ENCODE data around the gene C16orf89.
"Not testable (repeated sequence)": the region's sequence is repeated elsewhere in the genome, so short reads cannot be mapped to it uniquely, and the experiment has no call there.

The C16orf89 gene

GRCh38 chr16:5065813-5066212 lies at the start of gene C16orf89:
Gene C16orf89, minus strand, starts transcription at chr16:5065956. Its CDS starts 48 bp downstream, at chr16:5065908.
- no peak for DNase-seq (ENCODE audit: low spot score)
- Histone ChIP-seq H3K27ac (no peak within 1 kb of the TSS), H3K4me3 (no peak within 1 kb of the TSS)
- TF ChIP-seq CTCF (IDR thresholded peaks at IDR 0.05), result no peak

GRCh38 chr16:5110933-5111332 lies 45.2 kb upstream of the C16orf89 start:
- not testable (repeated sequence) for H3K27ac ChIP-seq; H3K4me3 ChIP-seq; DNase-seq (ENCODE audit: low spot score)

DNA sequence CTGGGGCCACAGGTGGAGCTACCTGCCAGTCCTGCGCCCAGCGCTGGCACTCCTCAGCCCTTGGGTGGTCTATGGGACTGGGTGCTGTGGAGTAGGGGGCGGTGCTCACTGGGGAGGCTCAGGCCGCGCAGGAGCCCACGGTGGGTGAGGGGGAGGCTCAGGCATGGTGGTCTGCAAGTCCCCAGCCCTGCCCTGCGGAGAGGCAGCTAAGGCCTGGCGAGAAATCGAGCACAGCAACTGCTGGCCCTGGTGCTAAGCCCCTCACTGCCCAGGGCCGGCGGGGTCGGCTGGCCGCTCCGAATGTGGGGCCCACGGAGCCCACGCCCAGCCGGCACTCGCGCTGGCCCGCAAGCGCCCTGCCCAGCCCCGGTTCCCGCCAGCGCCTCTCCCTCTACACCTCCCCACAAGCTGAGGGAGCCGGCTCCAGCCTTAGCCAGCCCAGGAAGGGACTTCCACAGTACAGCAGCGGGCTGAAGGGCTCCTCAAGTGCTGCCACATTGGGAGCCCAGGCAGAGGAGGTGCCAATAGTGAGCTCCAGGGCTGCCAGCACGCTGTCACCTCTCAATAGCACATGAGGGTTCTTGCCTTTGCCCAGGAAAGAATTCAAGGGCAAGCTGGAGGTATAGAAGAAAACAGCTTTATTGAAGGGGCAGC lies 42.9 kb upstream of the C16orf89 start:
- no peak overlapping the region for H3K27ac ChIP-seq
- no peak overlapping the region for H3K4me3 ChIP-seq
- no peak for TF ChIP-seq CTCF (IDR thresholded peaks at IDR 0.05)
- DNase-seq (ENCODE audit: low spot score), result no peak

- not testable (repeated sequence) for H3K4me3 ChIP-seq; H3K27ac ChIP-seq; DNase-seq (ENCODE audit: low spot score)
These were observed 39.3 kb upstream of the C16orf89 start for GRCh38 chr16:5105039-5105438.

GRCh38 chr16:5103296-5104032 lies 37.7 kb upstream of the C16orf89 start:
- H3K4me3 ChIP-seq; H3K27ac ChIP-seq; DNase-seq (ENCODE audit: low spot score): not testable (repeated sequence)

DNA sequence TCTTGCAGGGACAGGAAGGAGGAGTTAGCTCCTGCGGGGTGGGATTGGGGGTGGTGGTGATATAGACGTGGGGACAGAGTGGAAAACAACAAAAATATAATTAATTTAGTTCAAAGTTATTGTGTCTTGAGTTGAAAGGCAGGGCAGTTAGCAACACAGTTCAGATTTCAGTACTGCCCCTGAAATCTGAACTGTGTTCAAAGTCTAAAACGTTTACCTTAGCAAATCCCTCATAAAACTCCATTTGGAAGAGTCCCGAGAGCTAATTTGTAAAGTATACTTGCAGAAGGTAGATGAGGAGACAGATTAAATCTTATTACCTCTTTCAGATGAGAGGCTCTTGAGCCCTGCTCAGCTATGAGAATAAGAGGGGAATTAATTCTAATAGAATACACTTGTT lies 33.4 kb upstream of the C16orf89 start:
- peak overlapping the region in 1 of 2 donors; percentile 90 for H3K27ac ChIP-seq
- DNase-seq (ENCODE audit: low spot score), result not testable (repeated sequence)

GRCh38 chr16:5098221-5099159 lies 32.7 kb upstream of the C16orf89 start:
- peak overlapping the region; percentile 77 to 91 for H3K27ac ChIP-seq
- H3K4me3 ChIP-seq, result peak overlapping the region; percentile 89
- peak; percentile 90 for DNase-seq (ENCODE audit: low spot score)

More for the DNA sequence above, 33.4 kb upstream of the C16orf89 start:
- H3K4me3 ChIP-seq, result peak overlapping the region; percentile 75

DNA sequence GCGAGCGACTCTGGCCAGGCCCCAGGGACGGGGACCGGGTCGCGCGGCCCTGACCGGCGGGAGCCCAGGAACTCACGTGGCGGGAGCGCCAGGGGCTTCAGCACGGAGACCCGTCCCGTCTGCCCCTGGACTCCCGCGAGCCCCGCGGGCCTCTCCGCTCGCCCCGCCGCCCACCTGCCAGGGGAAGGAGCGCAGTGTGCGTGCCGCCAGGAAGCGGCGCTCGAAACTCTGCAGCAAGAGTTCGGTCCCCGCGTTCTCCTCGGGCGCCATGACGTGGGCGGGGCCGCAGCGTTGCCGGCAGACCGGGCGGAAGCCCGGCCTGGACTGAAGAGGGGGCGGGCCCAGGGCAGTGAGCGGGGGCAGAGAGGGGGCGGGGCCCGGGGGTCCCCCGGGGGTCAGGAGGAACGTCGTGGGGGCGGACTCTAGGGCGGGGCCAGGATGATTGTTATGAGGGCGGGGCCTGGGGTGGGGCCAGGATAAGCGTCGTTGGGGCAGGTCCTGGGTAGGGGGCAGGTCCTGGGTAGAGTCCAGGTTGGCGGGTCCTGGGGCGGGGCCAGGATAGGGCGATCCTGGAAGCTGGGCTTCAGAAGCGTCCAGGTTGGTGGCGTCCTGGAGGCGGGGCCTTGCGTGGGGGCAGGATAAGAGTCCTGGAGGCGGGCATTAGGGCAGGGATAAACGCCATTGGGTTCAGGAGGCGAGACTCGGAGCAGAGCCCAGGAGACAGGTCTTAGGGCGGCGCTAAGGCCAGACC lies 31.9 kb upstream of the C16orf89 start, which contains the start of gene EEF2KMT:
Gene EEF2KMT (minus strand): TSS at position 326 of the 751 bp plus-strand sequence. CDS start 56 bp downstream, at position 270.
- H3K4me3 ChIP-seq, result peak within 1 kb of the TSS; percentile 89
- H3K27ac ChIP-seq, result peak within 1 kb of the TSS; percentile 77 to 91
- DNase-seq (ENCODE audit: low spot score), result peak; percentile 99

DNA sequence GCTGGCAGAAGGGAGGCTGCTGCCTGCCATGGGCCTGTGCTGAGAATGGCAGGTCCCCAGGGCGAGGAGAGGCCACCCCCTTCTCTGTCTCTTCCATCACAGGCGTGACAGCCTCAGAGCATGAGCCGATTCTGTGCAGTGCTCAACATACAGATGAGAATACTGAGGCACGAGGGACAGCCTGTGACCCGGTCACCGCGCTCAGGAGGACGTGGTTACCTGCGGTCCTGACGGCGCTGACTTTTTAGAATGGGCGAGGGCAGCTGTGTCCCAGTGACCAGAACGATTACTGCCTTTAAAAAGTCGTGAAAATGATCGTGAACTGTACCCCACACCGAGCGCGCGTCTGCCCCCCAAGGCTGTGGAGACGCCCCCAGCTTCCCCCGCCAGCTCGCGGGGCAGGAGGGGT lies 31.3 kb upstream of the C16orf89 start:
- Histone ChIP-seq H3K4me3 (peak overlapping the region; percentile 89), H3K27ac (peak overlapping the region; percentile 32 to 91)
- DNase-seq (ENCODE audit: low spot score), result not testable (repeated sequence)

DNA sequence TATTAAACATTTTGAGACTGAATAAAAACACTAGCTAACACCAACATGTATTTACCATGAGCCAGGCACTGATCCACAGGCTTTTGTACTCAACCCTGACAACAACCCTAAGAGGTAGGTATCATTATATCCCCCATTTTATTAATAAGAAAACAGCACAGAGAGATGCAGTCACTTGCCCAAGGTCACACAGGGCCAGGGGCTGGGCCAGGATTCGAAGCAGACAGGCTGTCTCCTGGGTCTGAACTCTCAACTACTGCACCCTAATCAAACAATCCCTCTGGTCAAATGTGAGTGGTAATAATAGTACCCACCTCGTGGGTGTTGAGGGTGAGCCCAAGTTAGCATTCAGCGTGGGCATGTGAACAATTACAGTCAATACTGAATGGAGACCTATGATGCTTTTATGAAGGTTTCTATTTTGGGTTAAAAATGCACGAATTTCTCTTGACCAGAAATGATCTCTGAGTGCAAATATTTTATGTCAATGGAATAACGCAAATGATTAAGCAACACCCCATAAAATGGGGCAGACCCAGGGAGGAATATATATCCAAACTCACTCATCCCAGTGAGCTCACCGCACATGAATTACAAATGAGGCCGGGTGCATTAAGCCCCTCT lies 30.8 kb upstream of the C16orf89 start:
- Histone ChIP-seq H3K27ac (peak overlapping the region in 1 of 2 donors; percentile 91), H3K4me3 (peak overlapping the region; percentile 89)
- not testable (repeated sequence) for DNase-seq (ENCODE audit: low spot score)

DNA sequence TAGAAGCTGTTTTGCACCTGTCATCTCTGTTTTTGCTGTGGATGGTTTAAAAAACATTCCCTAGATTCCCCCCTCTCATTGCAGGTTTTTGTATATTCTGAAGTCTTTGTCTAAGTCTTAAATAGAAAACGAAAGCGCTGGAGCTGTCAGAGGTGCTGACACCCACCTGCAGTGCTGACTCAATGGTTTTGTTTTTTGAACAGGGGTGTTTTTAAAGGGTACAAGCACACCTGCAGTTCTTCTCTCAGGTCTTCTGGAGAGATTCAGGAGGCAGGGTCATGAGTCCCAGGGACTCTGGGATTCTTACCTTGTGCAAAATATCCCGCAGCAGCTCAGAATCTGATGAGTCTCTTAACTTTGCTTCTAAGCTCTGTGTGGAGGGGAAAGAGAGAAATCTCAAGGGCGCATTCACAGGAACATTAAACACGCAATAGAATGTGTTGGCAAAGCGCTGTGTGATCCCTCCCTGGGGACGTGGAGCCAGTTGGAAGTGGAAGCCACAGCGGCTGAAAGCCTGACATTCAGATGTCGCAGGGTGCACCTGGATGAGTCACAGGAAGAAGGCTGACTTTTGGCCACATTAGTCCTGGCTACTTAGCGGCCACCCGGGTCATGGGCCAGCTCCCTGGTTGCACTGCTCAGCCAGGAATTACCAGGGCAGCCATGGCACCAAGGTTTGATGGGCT lies 29.5 kb upstream of the C16orf89 start:
- H3K27ac ChIP-seq; H3K4me3 ChIP-seq; DNase-seq (ENCODE audit: low spot score): not testable (repeated sequence)

DNA sequence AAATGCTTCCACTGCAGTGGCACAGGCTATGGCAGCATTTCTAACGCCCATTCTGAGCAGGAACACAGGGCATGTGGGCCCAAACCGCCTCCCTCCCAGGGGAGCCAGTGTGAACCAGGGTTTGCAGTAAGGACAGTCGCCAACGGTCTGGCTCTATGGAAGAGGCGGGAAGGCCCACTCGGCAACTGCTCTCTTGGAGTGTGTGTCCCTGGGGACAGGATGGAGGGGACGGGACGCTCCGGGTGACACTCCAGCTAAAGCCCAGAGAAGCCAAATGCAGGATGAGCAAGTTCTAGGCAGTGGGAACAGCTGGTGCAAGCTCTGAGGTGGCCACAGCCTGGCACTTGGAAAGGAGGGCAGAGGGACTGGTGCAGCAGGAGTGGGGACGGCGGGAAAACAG lies 28.0 kb upstream of the C16orf89 start:
- DNase-seq (ENCODE audit: low spot score); H3K27ac ChIP-seq; H3K4me3 ChIP-seq: not testable (repeated sequence)

DNA sequence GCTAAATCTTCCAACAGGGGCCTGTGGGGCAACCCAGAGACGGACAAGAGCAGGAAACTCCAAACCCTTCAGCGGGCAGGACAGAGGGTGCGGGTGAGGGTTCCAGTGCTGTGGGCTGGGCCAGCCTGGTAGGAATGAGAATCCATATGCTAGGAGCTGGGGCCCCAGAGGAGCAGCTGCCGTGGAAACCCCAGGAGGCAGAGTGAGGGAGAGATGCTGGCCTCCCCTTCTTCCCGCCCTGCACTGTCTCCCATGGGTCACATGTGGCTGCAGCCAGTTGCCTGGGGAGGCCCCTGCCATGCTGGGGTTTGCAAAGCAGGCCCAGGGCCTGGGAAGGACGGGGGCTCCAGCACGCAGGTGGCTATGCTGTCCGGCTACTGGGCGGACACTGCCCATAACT lies 27.3 kb upstream of the C16orf89 start:
- not testable (repeated sequence) for H3K4me3 ChIP-seq; DNase-seq (ENCODE audit: low spot score); H3K27ac ChIP-seq

GRCh38 chr16:5090592-5090991 lies 24.8 kb upstream of the C16orf89 start:
- not testable (repeated sequence) for H3K27ac ChIP-seq; H3K4me3 ChIP-seq; DNase-seq (ENCODE audit: low spot score)

Data from coronary artery (tissue), 2 donors.